Measurements from ENCODE around the gene ACOXL. TPM values are rescaled to one million over a fixed set of nuclear protein-coding genes. Genes with fewer than 3 reads are reported as not detected.

ACOXL gene
- total and polyA plus RNA-seq, 2 of the 8 experiments (the other 6 are each of a cell fraction or from before 2014, with no cell fraction given): 11.4 to 20.6 TPM

DNA sequence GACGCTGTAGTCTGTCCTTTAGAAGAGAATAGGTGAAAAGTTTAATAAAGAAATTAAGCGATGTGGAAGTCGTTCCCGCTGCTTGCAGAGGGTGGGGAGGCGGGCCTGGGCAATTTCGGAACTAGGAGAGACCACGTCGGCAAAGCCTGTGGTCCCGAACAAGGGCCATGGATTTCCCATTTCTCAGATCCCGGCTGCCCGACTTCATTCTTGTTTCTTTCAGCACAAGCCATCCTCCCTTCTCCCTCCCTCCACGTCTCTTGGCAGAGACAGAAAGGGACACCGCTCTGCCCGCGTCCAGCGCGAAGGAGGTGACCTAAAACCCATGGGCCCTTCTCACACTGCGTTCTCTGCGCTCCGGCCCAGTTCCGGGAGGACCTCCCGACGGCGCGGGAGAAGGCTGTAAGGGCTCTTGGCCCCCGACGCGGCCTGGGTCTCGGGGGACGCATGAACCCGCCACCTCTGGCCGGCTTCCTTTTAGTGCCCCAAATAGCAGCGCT is 386.2 kb downstream of the ACOXL start:
- no peak overlapping the region for H3K23ac ChIP-seq (ENCODE audit: insufficient read length)
- no peak overlapping the region for H2AK5ac ChIP-seq (ENCODE audit: low read depth, low read length)
- H3K4me1 ChIP-seq (replicated peaks in 1 of 4; ENCODE audit: control insufficient read depth in 3 of 4, insufficient read depth in 4 of 4, low read length in 3 of 4): peaks cover 0 to 24% (median 13%) of the 10 kb centered on the region in 4 experiments; a peak in 5 of 7 replicates
- peak in 1 of 2 experiments; percentile 63 for DNase-seq (ENCODE audit: low read depth in 1 of 2, low spot score in 2 of 2)
- H3K36me3 ChIP-seq (ENCODE audit: control insufficient read depth in 2 of 4, insufficient read depth in 4 of 4, low read length in 3 of 4): no peaks in the 10 kb centered on the region; a peak in 1 of 8 replicates
- WGBS, 2 experiments (ENCODE audit: extremely low coverage in 1 of 2, insufficient coverage in 1 of 2, insufficient read length in 1 of 2, insufficient replicate concordance in 2 of 2, low coverage in 1 of 2, low lambda C conversion rate in 2 of 2, missing lambda C conversion rate in 1 of 2): 6% methylated on average over 27 of the region's 33 CpGs; no CpG with 5 or more reads in 1 of the 2 experiments
- H3K27me3 ChIP-seq (replicated peaks in 1 of 4; ENCODE audit: control insufficient read depth in 3 of 4, extremely low read depth in 1 of 4, insufficient read depth in 3 of 4, low read length in 3 of 4): peaks cover 17 to 44% (median 37%) of the 10 kb centered on the region in 4 experiments; a peak in 6 of 7 replicates
- H3K9ac ChIP-seq (replicated peaks in 1 of 4; ENCODE audit: extremely low read depth in 1 of 4, low read depth in 3 of 4, low read length in 3 of 4): peak overlapping the region in 2 of 4 experiments; percentile 13 to 26; a peak in 2 of 7 replicates
- H2BK120ac ChIP-seq (replicated peaks; ENCODE audit: low read depth, low read length): no peak overlapping the region
- ChIA-PET POLR2A (ENCODE audit: partially characterized antibody) (no interaction called here), CTCF (ENCODE audit: partially characterized antibody) (interaction anchor here (1.1 kb wide), 1 partner anchor 73 kb away, joined by 3 read pairs; no protein-coding TSS in a partner anchor)
- FAIRE-seq: no peak
- H2BK5ac ChIP-seq (ENCODE audit: low read depth, low read length): no peak overlapping the region
- peak overlapping the region; percentile 85 to 95 for H3K4me2 ChIP-seq (ENCODE audit: insufficient read depth in 1 of 2, low read depth in 2 of 2, low read length in 2 of 2)
- no peak overlapping the region for H4K5ac ChIP-seq (ENCODE audit: insufficient read length, low read depth, low read length)
- no peak overlapping the region for H3K27ac ChIP-seq (ENCODE audit: low read depth, low read length)
- H2AFZ ChIP-seq (ENCODE audit: low read length): peak overlapping the region; percentile 8; the same call in 1 of the 2 replicates
- peaks cover 5 to 8% of the 10 kb centered on the region in 2 experiments for H4K20me1 ChIP-seq (replicated peaks in 1 of 2; ENCODE audit: control insufficient read depth in 1 of 2, insufficient read depth in 2 of 2, low read length in 2 of 2)
- H4K91ac ChIP-seq (replicated peaks; ENCODE audit: insufficient read length, low read length): peak overlapping the region; percentile 46
- H3K79me2 ChIP-seq (ENCODE audit: control insufficient read depth in 1 of 2, insufficient read depth in 2 of 2, low read length in 2 of 2): peaks cover 0 to 10% of the 10 kb centered on the region in 2 experiments; a peak in 1 of 4 replicates
- no peak overlapping the region for H3K56ac ChIP-seq (replicated peaks; ENCODE audit: insufficient read length, low read depth, low read length)
- H2BK15ac ChIP-seq (ENCODE audit: low read length): no peak overlapping the region
- 0 out of 2 replicates have a peak, but pooled peaks have one; percentile 10 for TF ChIP-seq PHF8 (conservative IDR thresholded peaks at IDR 0.05; ENCODE audit: low read depth, low read length)
- TF ChIP-seq POLR2A (IDR thresholded peaks at IDR 0.05; ENCODE audit: control extremely low read depth in 1 of 2, low read depth in 2 of 2, low read length in 2 of 2): 0 out of 3 replicates have a peak, but pooled peaks of 1 of the 2 experiments have one; percentile 32
- TF ChIP-seq ASH2L (IDR thresholded peaks at IDR 0.05; ENCODE audit: low read length): peak; percentile 17
- 0 out of 2 replicates have a peak, but pooled peaks have one; percentile 18 for TF ChIP-seq CBX8 (IDR thresholded peaks at IDR 0.05; ENCODE audit: borderline replicate concordance, low read depth, low read length)
- no peak for TF ChIP-seq EP300 (IDR thresholded peaks at IDR 0.05; ENCODE audit: borderline replicate concordance in 1 of 2, low read depth in 2 of 2, low read length in 2 of 2)
- no peak overlapping the region for H3K4ac ChIP-seq (replicated peaks; ENCODE audit: insufficient read length, low read depth, low read length)
- H3K9me3 ChIP-seq (ENCODE audit: insufficient read depth in 2 of 2, low read depth in 1 of 2, low read length in 1 of 2): no peaks in the 10 kb centered on the region
- H3K23me2 ChIP-seq (ENCODE audit: low read depth, low read length): peaks cover 46% of the 10 kb centered on the region
- H2BK12ac ChIP-seq (ENCODE audit: low read depth, low read length): peak overlapping the region; percentile 90; the same call in 1 of the 2 replicates
- H3K18ac ChIP-seq (ENCODE audit: extremely low read depth, low read length): peak overlapping the region; percentile 83
- no peaks in the 10 kb centered on the region for H3K79me1 ChIP-seq (ENCODE audit: low read depth, low read length)
- H4K8ac ChIP-seq (ENCODE audit: extremely low read depth, insufficient read depth, low read length): peak overlapping the region; percentile 66; the same call in 1 of the 2 replicates
- no peak overlapping the region for H2BK20ac ChIP-seq (ENCODE audit: low read length)
- H3K14ac ChIP-seq (ENCODE audit: insufficient read length): no peak overlapping the region
- H3K4me3 ChIP-seq (ENCODE audit: extremely low read depth in 1 of 4, insufficient read depth in 2 of 4, low read depth in 3 of 4, low read length in 4 of 4): peak overlapping the region; percentile 39 to 93 (median 52)
